ENCODE measurements around the gene SLC6A8. TPM values are rescaled to one million over a fixed set of nuclear protein-coding genes. Genes with fewer than 3 reads are reported as not detected.
"Not testable (repeated sequence)": the region's sequence is repeated elsewhere in the genome, so short reads cannot be mapped to it uniquely, and the experiment has no call there.

SLC6A8 gene
- polyA plus RNA-seq, 1 experiment: 11.9 TPM

DNA sequence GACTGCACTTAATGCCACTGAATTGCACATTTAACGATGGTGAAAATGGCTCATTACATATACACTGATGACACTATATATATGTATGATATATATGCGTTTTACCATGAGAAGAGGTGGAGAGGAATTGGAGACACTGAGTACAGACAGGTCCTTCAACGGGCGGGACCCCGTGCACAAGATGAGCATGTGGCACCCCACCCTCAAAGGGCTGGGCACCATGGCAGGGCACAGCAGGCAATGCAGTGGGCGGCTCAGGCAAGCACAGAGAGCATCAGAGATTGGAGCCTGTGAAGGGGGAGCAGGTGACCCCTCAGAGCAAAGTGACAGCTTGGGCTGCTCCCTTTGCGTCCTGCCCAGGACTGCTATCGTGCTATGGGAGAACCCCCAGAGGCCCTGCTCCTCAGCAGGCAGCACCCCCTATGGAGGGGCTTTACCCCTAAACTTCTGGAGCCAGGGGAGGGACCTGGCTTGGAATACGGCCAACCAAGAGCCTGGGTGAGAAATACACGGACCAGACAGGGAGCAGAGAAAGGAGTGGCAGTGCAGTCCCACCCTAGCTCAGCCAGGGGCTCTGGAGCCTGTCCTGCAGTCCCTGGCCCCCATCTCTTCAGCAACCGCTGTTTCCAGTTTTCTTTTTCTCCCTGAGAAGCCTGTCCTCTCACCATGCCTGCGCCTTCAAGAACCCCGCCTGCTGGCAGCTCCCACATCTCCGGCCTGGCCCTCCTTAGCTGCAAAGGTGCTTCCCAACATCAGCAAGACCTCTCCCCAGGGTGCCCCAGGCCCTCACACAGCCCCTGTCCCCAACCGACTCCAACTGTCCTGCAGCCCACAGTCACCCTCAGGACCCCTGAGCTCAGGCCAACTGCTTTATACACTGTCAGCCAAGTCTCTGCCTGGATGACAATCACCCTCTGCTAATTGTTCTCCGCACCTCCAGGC, 10.5 kb downstream of the SLC6A8 start:
- TF ChIP-seq, protein P1, sequence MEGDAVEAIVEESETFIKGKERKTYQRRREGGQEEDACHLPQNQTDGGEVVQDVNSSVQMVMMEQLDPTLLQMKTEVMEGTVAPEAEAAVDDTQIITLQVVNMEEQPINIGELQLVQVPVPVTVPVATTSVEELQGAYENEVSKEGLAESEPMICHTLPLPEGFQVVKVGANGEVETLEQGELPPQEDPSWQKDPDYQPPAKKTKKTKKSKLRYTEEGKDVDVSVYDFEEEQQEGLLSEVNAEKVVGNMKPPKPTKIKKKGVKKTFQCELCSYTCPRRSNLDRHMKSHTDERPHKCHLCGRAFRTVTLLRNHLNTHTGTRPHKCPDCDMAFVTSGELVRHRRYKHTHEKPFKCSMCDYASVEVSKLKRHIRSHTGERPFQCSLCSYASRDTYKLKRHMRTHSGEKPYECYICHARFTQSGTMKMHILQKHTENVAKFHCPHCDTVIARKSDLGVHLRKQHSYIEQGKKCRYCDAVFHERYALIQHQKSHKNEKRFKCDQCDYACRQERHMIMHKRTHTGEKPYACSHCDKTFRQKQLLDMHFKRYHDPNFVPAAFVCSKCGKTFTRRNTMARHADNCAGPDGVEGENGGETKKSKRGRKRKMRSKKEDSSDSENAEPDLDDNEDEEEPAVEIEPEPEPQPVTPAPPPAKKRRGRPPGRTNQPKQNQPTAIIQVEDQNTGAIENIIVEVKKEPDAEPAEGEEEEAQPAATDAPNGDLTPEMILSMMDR (IDR thresholded peaks at IDR 0.05; ENCODE audit: insufficient read depth, low read depth, low read length): no peak
- Histone ChIP-seq H3K36me3 (ENCODE audit: control insufficient read depth, insufficient read depth, low read length) (peaks cover 3% of the 10 kb centered on the region), H3K27me3 (ENCODE audit: control insufficient read depth, insufficient read depth, low read length) (no peaks in the 10 kb centered on the region), H3K4me3 (ENCODE audit: low read depth, low read length) (no peak overlapping the region)
- POLR2A ChIA-PET: no interaction called here
- CTCF ChIA-PET: no interaction called here
- no peak for DNase-seq (ENCODE audit: low read depth)

DNA sequence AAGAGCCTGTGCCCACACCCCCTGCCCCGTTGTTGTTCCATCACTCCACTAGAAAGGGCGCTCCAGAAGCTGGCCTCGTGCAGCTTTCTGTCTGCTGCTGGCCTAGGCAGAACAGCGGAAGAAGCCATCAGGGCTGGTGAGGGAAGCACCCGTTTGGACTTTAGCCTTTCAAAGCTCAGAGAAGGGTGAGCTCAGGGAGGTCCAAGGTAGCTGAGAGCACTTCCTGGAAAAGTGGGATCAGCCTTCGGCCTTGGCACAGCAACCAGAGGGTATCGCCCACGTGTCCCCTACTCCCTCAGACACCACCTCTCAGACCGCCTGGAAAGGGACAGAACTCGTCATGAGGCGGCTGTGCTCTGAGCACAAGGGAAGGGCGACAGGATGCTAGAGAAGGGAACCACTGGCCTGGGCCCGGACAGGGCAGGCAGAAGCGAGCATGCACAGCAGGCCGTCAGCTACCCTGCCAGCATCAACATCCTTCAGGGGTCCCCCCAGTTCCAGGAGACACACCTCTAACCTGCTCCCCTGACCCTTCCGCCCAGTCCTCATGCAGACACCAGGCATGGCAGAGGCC, 11.6 kb downstream of the SLC6A8 start:
- POLR2A ChIA-PET; DNase-seq (ENCODE audit: low read depth); H3K4me3 ChIP-seq (ENCODE audit: low read depth, low read length); H3K27me3 ChIP-seq (ENCODE audit: control insufficient read depth, insufficient read depth, low read length); CTCF ChIA-PET; H3K36me3 ChIP-seq (ENCODE audit: control insufficient read depth, insufficient read depth, low read length): not testable (repeated sequence)

DNA sequence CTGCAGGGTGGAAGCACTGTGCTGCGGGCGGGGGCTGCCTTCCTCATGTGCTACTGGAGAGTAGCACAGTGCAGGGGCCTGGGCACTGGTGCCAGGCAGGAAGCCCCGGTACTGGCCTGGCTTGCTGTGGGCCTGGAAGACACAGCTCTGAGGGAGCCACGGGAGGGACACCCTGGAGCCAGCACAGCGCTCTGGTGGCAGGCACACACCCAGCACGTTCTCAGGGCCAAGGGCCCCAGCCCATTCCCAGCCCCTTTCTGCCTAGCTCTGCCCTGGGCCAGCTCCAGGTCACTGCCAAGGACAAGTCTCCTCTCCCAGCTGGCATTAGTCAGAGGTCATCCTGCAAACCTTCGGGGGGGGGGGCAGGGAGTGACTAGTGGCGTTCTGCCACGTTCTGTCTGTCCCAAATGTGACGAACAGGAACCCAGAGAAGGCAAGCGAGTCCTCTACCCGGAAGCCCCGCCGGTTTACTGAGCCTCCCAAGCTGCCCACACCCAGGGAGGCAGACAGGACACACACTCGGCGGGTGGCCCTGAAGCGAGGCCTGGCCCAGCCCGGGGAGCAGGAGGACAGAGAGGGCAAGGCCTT, 12.2 kb downstream of the SLC6A8 start:
- H3K27me3 ChIP-seq (ENCODE audit: control insufficient read depth, insufficient read depth, low read length); DNase-seq (ENCODE audit: low read depth); H3K36me3 ChIP-seq (ENCODE audit: control insufficient read depth, insufficient read depth, low read length); CTCF ChIA-PET; POLR2A ChIA-PET; H3K4me3 ChIP-seq (ENCODE audit: low read depth, low read length): not testable (repeated sequence)

DNA sequence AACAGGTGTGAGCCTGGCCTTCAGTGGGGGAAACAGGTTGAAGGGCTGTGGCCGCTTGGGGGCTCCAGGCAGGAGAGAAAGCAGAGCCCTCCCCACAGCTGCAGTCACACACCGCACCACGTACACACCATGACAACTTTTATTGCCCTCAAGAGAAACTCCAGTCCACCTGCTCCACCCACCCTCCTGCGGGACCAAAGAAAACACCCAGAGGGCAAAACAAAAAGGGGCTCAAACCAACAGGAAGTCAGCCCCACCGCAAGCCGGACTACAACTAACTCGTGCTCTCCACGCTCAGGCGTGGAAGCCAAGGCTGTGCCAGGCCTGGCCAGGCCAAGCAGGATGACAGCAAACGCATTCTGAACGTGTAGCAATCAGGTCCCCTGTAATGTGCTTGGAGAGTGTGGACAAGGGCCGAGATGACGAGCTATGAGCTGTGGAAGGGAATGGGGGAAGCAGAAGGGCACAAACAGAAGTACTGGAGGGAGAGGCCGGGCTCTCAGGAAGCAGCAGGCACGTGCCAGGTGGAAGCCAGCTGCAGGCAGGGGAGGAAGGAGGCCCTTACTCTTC, 12.7 kb downstream of the SLC6A8 start:
- CTCF ChIA-PET: no interaction called here
- POLR2A ChIA-PET: no interaction called here

DNA sequence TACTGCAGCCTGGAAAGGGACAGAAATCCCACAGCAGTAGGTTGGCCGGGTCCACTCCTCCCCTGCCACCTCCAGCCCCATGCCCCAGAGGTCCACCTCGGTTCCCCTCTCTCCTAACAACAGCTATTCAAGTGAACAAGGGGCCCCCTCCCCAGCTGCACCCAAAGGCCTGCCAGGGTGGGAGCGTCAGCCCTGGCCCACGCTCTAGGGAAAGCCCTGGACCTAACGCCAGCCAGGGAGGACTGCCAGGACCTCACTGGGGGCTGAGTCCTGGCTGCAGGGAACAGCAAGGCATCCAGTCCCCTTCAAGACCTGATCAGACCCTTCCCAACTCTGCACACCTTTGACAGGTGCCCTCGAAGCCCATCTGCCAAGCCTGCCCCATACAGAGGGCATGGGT, 13.2 kb downstream of the SLC6A8 start:
- Histone ChIP-seq H3K36me3 (ENCODE audit: control insufficient read depth, insufficient read depth, low read length) (peaks cover 7% of the 10 kb centered on the region), H3K27me3 (ENCODE audit: control insufficient read depth, insufficient read depth, low read length) (no peaks in the 10 kb centered on the region), H3K4me3 (ENCODE audit: low read depth, low read length) (no peak overlapping the region)
- TF ChIP-seq, protein P1 (IDR thresholded peaks at IDR 0.05; ENCODE audit: insufficient read depth, low read depth, low read length): no peak
- POLR2A ChIA-PET: no interaction called here
- no peak for DNase-seq (ENCODE audit: low read depth)
- CTCF ChIA-PET: interaction anchor here (0.7 kb wide), 1 partner anchor 309 kb away, joined by 3 read pairs; no protein-coding TSS in a partner anchor

More for the DNA sequence above, 12.7 kb downstream of the SLC6A8 start:
- peaks cover 7% of the 10 kb centered on the region for H3K36me3 ChIP-seq (ENCODE audit: control insufficient read depth, insufficient read depth, low read length)
- no peak for DNase-seq (ENCODE audit: low read depth)
- no peaks in the 10 kb centered on the region for H3K27me3 ChIP-seq (ENCODE audit: control insufficient read depth, insufficient read depth, low read length)
- TF ChIP-seq, protein P1 (IDR thresholded peaks at IDR 0.05; ENCODE audit: insufficient read depth, low read depth, low read length): no peak
- H3K4me3 ChIP-seq (ENCODE audit: low read depth, low read length): no peak overlapping the region

DNA sequence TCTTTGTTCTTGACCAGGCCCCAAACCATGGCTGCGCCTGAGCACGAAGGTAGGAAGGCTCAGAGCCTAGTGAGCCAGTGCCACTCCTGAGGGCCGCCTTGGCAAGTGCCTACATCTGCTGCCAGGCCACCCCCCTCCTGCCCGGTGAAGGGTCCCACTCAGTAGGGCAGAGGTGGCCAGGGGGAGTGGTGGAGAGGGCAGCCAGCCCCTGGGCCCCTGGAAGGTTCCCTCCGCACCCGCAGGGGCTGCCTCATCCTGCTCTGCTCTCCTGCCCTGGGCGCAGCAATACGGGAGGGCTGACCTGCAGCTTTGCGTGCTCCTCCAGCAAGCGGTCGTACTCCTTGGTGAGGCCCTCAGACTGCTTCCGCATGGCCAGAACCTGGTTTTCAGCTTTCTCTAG, 14.0 kb downstream of the SLC6A8 start:
- DNase-seq (ENCODE audit: low read depth): no peak
- Histone ChIP-seq H3K36me3 (ENCODE audit: control insufficient read depth, insufficient read depth, low read length) (peaks cover 5% of the 10 kb centered on the region), H3K27me3 (ENCODE audit: control insufficient read depth, insufficient read depth, low read length) (no peaks in the 10 kb centered on the region), H3K4me3 (ENCODE audit: low read depth, low read length) (no peak overlapping the region)
- POLR2A ChIA-PET: no interaction called here
- CTCF ChIA-PET: no interaction called here
- TF ChIP-seq, protein P1 (IDR thresholded peaks at IDR 0.05; ENCODE audit: insufficient read depth, low read depth, low read length): no peak

All from BJ (cell line).